Measurements from ENCODE around the gene SCYL1.

SCYL1 gene

GRCh38 chr11:65555693-65556231 lies 30.9 kb downstream of the SCYL1 start:
- no peak for TF ChIP-seq CTCF (IDR thresholded peaks at IDR 0.05; ENCODE audit: low read depth, low read length, missing control alignments)
- H3K4me3 ChIP-seq (ENCODE audit: low read depth, low read length), result no peak overlapping the region
- DNase-seq (ENCODE audit: low read depth), result no peak

GRCh38 chr11:65556470-65557279 lies 31.8 kb downstream of the SCYL1 start:
- DNase-seq (ENCODE audit: low read depth), result no peak
- TF ChIP-seq CTCF (IDR thresholded peaks at IDR 0.05; ENCODE audit: low read depth, low read length, missing control alignments), result no peak
- no peak overlapping the region for H3K4me3 ChIP-seq (ENCODE audit: low read depth, low read length)

- no peak overlapping the region for H3K4me3 ChIP-seq (ENCODE audit: low read depth, low read length)
- no peak for TF ChIP-seq CTCF (IDR thresholded peaks at IDR 0.05; ENCODE audit: low read depth, low read length, missing control alignments)
- DNase-seq (ENCODE audit: low read depth), result no peak
Measured at GRCh38 chr11:65557280-65558001, 32.6 kb downstream of the SCYL1 start.

- peak within 1 kb of the TSS; percentile 24 for H3K4me3 ChIP-seq (ENCODE audit: low read depth, low read length)
- no peak for DNase-seq (ENCODE audit: low read depth)
- no peak for TF ChIP-seq CTCF (IDR thresholded peaks at IDR 0.05; ENCODE audit: low read depth, low read length, missing control alignments)
Measured at GRCh38 chr11:65558002-65558929, 33.4 kb downstream of the SCYL1 start, which contains the start of gene LTBP3. Gene LTBP3 (minus strand): TSS chr11:65558359. CDS start chr11:65557959, 400 bp downstream.

- DNase-seq (ENCODE audit: low read depth), result no peak
- no peak for TF ChIP-seq CTCF (IDR thresholded peaks at IDR 0.05; ENCODE audit: low read depth, low read length, missing control alignments)
- H3K4me3 ChIP-seq (ENCODE audit: low read depth, low read length), result no peak overlapping the region
Measured at GRCh38 chr11:65558930-65559509, 34.1 kb downstream of the SCYL1 start.

- no peak for TF ChIP-seq CTCF (IDR thresholded peaks at IDR 0.05; ENCODE audit: low read depth, low read length, missing control alignments)
- H3K4me3 ChIP-seq (ENCODE audit: low read depth, low read length), result no peak overlapping the region
- no peak for DNase-seq (ENCODE audit: low read depth)
Measured at GRCh38 chr11:65559535-65559934, 34.7 kb downstream of the SCYL1 start.

Measured in GM12864 (cell line).